Stimulated activated CD8-positive, alpha-beta memory T cell treated with anti-CD3 and anti-CD28 coated beads, Interleukin-12 subunit alpha, Interleukin-12 subunit beta, amount 100 ng/mL, for 24 hours (primary cell): Measurements from ENCODE around the gene PPOX.

Source experiments
- DNase-seq: peaks from one replicate; pipeline ENCODE4 v3.0.0-alpha.2; 2020; ENCODE audit errors: extremely low read depth

PPOX gene

GRCh38 chr1:161197560-161198193, 31.5 kb downstream of the PPOX start:
- no peak for DNase-seq

- DNase-seq, result no peak
Measured at GRCh38 chr1:161198194-161198896, 32.1 kb downstream of the PPOX start.

GRCh38 chr1:161198897-161199431, 32.7 kb downstream of the PPOX start, which contains the start of gene ADAMTS4:
ADAMTS4 (minus strand) TSS chr1:161199054; CDS start chr1:161198627, 427 bp downstream.
- no peak for DNase-seq

- no peak for DNase-seq
Measured at GRCh38 chr1:161199506-161200139, 33.4 kb downstream of the PPOX start.

- DNase-seq, result no peak
Measured at GRCh38 chr1:161200421-161200991, 34.3 kb downstream of the PPOX start.

GRCh38 chr1:161200992-161201835, 35.0 kb downstream of the PPOX start:
- no peak for DNase-seq

- peak; percentile 88 for DNase-seq
Measured at GRCh38 chr1:161201836-161202712, 35.8 kb downstream of the PPOX start, which contains the start of gene NDUFS2. NDUFS2 (plus strand) TSS chr1:161202367; CDS start chr1:161202386, 19 bp downstream.

GRCh38 chr1:161206411-161207140, 40.4 kb downstream of the PPOX start:
- DNase-seq, result no peak

GRCh38 chr1:161207173-161207572, 40.9 kb downstream of the PPOX start:
- no peak for DNase-seq

- DNase-seq, result peak; percentile 51
Measured at GRCh38 chr1:161209790-161210409, 43.7 kb downstream of the PPOX start.

- no peak for DNase-seq
Measured at GRCh38 chr1:161214369-161214768, 48.1 kb downstream of the PPOX start.

- no peak for DNase-seq
Measured at GRCh38 chr1:161215076-161215475, 48.9 kb downstream of the PPOX start, which contains the start of gene FCER1G. FCER1G (plus strand) TSS chr1:161215295; CDS start chr1:161215322, 27 bp downstream.

GRCh38 chr1:161216945-161217712, 50.9 kb downstream of the PPOX start:
- no peak for DNase-seq

- DNase-seq, result no peak
Measured at GRCh38 chr1:161217831-161218230, 51.6 kb downstream of the PPOX start.

- DNase-seq, result no peak
Measured at GRCh38 chr1:161218301-161219077, 52.3 kb downstream of the PPOX start.

GRCh38 chr1:161219078-161219892, 53.1 kb downstream of the PPOX start:
- no peak for DNase-seq

GRCh38 chr1:161220002-161220401, 53.8 kb downstream of the PPOX start:
- no peak for DNase-seq
